Vagina (tissue), 2 donors: ENCODE measurements around the gene MED13L. TPM values are rescaled to one million over a fixed set of nuclear protein-coding genes. Genes with fewer than 3 reads are reported as not detected.

ENCODE experiments used
- DNase-seq, 2 donors: peaks; one replicate each; pipeline ENCODE4 v3.0.0-alpha.2; 2017; ENCODE audit errors: extremely low spot score in 2 of 2
- H3K27ac ChIP-seq: fragments of 200-600 bp; sonication (generic); one replicate; pipeline ENCODE4 v1.5.1; 2019
- H3K27me3 ChIP-seq: fragments of 200-600 bp; sonication (generic); one replicate; pipeline ENCODE4 v1.5.1; 2019
- H3K36me3 ChIP-seq, 2 donors: fragments of 200-600 bp; sonication (generic); one replicate each; pipeline ENCODE4 v1.5.1; 2017 to 2019
- H3K4me1 ChIP-seq: fragments of 200-600 bp; sonication (generic); one replicate; pipeline ENCODE4 v1.5.1; 2019
- H3K4me3 ChIP-seq, 2 donors: fragments of 200-600 bp; sonication (generic); 1 replicate in 1 of 2; 2 replicates in 1 of 2; pipeline ENCODE4 v1.5.1; 2016 to 2019
- H3K9me3 ChIP-seq: fragments of 200-600 bp; sonication (generic); one replicate; pipeline ENCODE4 v1.5.1; 2019
- POLR2A ChIP-seq, 2 donors: fragments of 450-650 bp; IDR thresholded peaks; one replicate each; pipeline ENCODE4 v1.6.1; 2017; ENCODE audit warnings: antibody characterized with exemption in 2 of 2, mild to moderate bottlenecking in 2 of 2, moderate library complexity in 2 of 2
- POLR2AphosphoS5 ChIP-seq, 2 donors: sonication (generic); formaldehyde crosslinking; IDR thresholded peaks; one replicate each; pipeline ENCODE4 v1.9.0; 2017; ENCODE audit warnings: antibody characterized with exemption in 2 of 2, mild to moderate bottlenecking in 2 of 2, low read depth in 1 of 2; ENCODE audit not compliant: insufficient read depth in 1 of 2
- intact Hi-C: fragments of 100-400 bp; cut with DNase I; formaldehyde crosslinking; loops from one replicate; pipeline ENCODE4 v1.15.1; 2023
- total RNA-seq: library from RNA; depleted of rRNA; stranded (reverse); fragments of >200 nt; gene quantifications from one replicate; pipeline ENCODE4 v1.2.3, GENCODE V29; 2016
- TF ChIP-seq, protein P1 (sequence below), 3 experiments: fragments of 450-650 bp in 2 of 3; fragments of 200-600 bp in 1 of 3; sonication (generic) in 1 of 3; IDR thresholded peaks; one replicate each; pipeline ENCODE4 v1.5.1; 2017 to 2019; ENCODE audit warnings: antibody characterized with exemption in 3 of 3, mild to moderate bottlenecking in 2 of 3, moderate library complexity in 2 of 3

Gene MED13L
- total RNA-seq, 1 donor from 2014 or later = 161 TPM

DNA sequence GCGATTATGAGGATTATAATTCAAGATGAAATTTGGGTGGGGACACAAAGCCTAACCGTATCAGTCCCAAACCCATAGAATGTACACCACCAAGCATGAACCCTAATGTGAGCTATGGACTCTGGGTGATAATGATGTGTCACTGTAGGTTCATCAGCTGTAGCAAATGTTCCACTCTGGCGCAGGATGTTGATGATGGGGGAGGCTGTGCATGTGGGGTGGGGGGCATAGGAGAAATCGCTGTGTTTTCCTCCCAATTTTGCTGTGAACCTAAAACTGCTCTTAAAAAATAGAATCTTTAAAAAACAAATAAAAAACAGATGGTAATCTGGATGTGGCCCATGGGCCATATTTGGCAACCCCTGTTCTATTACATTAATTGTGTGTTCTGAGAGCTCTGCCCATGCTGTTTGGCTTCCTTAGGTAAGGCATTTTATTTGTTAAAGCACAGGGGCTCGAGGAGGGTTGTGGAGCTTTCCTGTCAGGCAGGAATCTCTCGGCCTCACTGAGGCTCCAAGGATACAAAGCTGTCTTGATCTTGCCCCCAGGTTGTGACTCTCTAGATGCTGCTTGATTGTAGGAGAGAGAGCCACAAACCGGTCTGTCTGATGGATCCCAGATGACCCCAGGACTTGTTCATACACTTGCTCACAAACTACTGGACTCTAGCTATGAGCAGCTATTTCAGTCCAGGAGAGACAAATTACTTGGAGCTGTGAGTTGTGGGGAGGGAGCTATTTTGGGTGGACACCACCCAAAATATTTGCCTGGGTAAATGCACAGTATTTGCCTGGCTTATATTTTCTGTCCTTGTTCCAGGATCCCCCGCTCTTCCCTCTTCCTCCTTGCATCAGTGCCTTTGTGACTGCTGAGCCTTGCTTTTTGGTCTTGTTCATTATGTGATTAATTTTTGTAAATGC, 340.2 kb downstream of the MED13L start:
- intact Hi-C loops = no loop called here
- Histone ChIP-seq H3K27ac (no peak overlapping the region), H3K27me3 (no peaks in the 10 kb centered on the region), H3K36me3 (no peaks in the 10 kb centered on the region), H3K9me3 (no peaks in the 10 kb centered on the region), H3K4me3 (no peak overlapping the region), H3K4me1 (no peaks in the 10 kb centered on the region)
- TF ChIP-seq POLR2A (IDR thresholded peaks at IDR 0.05) (no peak), POLR2AphosphoS5 (IDR thresholded peaks at IDR 0.05; ENCODE audit: insufficient read depth in 1 of 2, low read depth in 1 of 2) (no peak)
- TF ChIP-seq, protein P1, sequence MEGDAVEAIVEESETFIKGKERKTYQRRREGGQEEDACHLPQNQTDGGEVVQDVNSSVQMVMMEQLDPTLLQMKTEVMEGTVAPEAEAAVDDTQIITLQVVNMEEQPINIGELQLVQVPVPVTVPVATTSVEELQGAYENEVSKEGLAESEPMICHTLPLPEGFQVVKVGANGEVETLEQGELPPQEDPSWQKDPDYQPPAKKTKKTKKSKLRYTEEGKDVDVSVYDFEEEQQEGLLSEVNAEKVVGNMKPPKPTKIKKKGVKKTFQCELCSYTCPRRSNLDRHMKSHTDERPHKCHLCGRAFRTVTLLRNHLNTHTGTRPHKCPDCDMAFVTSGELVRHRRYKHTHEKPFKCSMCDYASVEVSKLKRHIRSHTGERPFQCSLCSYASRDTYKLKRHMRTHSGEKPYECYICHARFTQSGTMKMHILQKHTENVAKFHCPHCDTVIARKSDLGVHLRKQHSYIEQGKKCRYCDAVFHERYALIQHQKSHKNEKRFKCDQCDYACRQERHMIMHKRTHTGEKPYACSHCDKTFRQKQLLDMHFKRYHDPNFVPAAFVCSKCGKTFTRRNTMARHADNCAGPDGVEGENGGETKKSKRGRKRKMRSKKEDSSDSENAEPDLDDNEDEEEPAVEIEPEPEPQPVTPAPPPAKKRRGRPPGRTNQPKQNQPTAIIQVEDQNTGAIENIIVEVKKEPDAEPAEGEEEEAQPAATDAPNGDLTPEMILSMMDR (IDR thresholded peaks at IDR 0.05) = no peak
- peak in 1 of 2 donors; percentile 90 for DNase-seq

DNA sequence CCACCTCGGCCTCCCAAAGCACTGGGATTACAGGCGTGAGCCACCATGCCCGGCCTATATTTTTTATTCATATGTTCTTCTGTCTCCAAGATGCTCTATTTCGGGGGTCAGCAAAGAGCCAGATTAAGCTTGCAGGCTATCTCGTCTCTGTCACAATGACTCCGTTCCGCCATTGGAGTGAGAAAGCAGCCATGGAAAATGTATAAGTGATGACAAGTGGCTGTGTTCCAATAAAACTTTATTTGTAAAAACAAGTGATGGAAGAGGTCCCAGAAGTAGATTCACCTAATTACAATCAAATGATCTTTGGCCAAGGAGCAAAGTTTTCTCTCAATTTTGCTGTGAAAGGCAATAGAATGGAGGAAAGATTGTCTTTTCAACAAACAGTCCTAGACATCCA, 342.6 kb downstream of the MED13L start:
- no peaks in the 10 kb centered on the region for H3K36me3 ChIP-seq
- H3K4me3 ChIP-seq = no peak overlapping the region
- H3K27me3 ChIP-seq = no peaks in the 10 kb centered on the region
- H3K27ac ChIP-seq = no peak overlapping the region
- no peaks in the 10 kb centered on the region for H3K9me3 ChIP-seq
- no peaks in the 10 kb centered on the region for H3K4me1 ChIP-seq
- intact Hi-C loops = loop anchor here (5.0 kb wide), 1 partner anchor 627 kb away; no protein-coding TSS in a partner anchor
- DNase-seq = no peak
- TF ChIP-seq POLR2AphosphoS5 (IDR thresholded peaks at IDR 0.05; ENCODE audit: insufficient read depth in 1 of 2, low read depth in 1 of 2) (no peak), POLR2A (IDR thresholded peaks at IDR 0.05) (no peak)
- TF ChIP-seq, protein P1 (IDR thresholded peaks at IDR 0.05) = no peak

DNA sequence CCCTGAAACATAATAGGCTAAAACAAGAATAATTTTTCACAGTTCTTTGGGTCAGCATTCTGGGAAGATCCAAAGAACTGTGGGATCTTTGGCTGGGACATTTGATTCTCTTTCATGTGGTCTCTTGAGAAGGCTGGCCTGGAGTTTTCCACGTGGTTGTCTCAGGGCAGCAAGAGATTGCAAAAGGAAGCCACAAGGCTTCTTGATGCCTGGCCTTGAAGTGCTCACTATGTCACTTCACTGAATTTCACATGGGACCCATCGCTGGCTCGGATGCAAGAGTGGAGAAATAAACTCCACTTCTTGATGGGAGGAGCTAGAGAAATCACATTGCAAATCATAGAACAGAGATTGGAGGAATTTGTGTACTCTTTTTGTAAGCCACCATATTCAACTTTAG, 343.4 kb downstream of the MED13L start:
- no peaks in the 10 kb centered on the region for H3K9me3 ChIP-seq
- no peaks in the 10 kb centered on the region for H3K4me1 ChIP-seq
- intact Hi-C loops = loop anchor here (5.0 kb wide), 1 partner anchor 628 kb away; no protein-coding TSS in a partner anchor
- H3K27ac ChIP-seq = no peak overlapping the region
- no peaks in the 10 kb centered on the region for H3K27me3 ChIP-seq
- TF ChIP-seq, protein P1 (IDR thresholded peaks at IDR 0.05) = no peak
- no peaks in the 10 kb centered on the region for H3K36me3 ChIP-seq
- no peak overlapping the region for H3K4me3 ChIP-seq
- DNase-seq = peak in 1 of 2 donors; percentile 7

DNA sequence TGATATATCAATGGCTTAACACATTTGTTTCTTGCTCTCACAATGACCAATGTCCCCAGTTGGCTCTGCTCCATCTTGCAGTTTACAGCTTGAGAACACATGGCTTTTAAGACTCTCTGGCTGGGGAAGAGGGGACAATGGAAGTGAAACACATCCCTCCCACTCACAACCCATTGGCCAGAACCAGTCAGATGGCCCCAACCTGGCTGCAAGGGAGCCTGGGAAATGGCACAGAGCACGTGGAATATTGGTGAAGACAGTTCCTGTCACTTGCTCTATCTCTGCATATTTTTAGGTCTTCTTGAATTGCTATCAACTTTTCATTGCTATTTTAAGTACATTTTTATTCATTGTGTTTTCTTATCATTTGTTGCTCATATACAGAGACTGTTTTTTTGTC, 345.4 kb downstream of the MED13L start:
- H3K4me3 ChIP-seq = no peak overlapping the region
- intact Hi-C loops = loop anchor here (5.0 kb wide), 1 partner anchor 630 kb away; no protein-coding TSS in a partner anchor
- H3K4me1 ChIP-seq = no peaks in the 10 kb centered on the region
- TF ChIP-seq, protein P1 (IDR thresholded peaks at IDR 0.05) = no peak
- TF ChIP-seq POLR2A (IDR thresholded peaks at IDR 0.05) (no peak), POLR2AphosphoS5 (IDR thresholded peaks at IDR 0.05; ENCODE audit: insufficient read depth in 1 of 2, low read depth in 1 of 2) (no peak)
- no peaks in the 10 kb centered on the region for H3K9me3 ChIP-seq
- H3K27ac ChIP-seq = no peak overlapping the region
- DNase-seq = peak in 1 of 2 donors; percentile 43
- H3K27me3 ChIP-seq = no peaks in the 10 kb centered on the region
- no peaks in the 10 kb centered on the region for H3K36me3 ChIP-seq

DNA sequence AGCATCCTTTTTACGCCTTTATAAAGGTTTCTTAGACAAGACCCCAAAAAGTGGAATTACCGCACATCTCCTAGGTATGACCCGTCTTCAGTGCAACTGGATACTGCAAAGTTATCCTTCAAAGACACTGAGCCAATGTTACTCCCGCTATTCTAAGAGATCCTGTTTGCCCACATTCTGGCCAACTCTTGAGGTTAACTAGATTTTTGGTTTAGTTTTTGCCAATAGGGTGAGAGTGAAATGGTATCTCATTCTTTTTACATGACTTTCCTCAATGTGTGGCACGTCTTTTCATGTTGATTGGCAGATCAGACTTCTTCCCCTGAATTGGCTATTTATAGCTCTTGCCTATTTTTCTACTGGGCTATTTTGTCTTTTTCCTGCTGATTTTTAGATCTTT, 347.2 kb downstream of the MED13L start:
- H3K36me3 ChIP-seq = no peaks in the 10 kb centered on the region

More for the DNA sequence above, 347.2 kb downstream of the MED13L start:
- TF ChIP-seq, protein P1 (IDR thresholded peaks at IDR 0.05) = no peak
- no peak for TF ChIP-seq POLR2AphosphoS5 (IDR thresholded peaks at IDR 0.05; ENCODE audit: insufficient read depth in 1 of 2, low read depth in 1 of 2)
- no peak for TF ChIP-seq POLR2A (IDR thresholded peaks at IDR 0.05)
- no peak overlapping the region for H3K27ac ChIP-seq
- intact Hi-C loops = loop anchor here (5.0 kb wide), 1 partner anchor 632 kb away; no protein-coding TSS in a partner anchor
- no peaks in the 10 kb centered on the region for H3K4me1 ChIP-seq
- no peaks in the 10 kb centered on the region for H3K9me3 ChIP-seq
- H3K4me3 ChIP-seq = no peak overlapping the region
- no peak for DNase-seq
- no peaks in the 10 kb centered on the region for H3K27me3 ChIP-seq
